HEK293T (cell line): ENCODE results near the gene CAT.

Source experiments
- CTCF ChIA-PET: fragments of 350-600 bp; formaldehyde crosslinking; extraction: SDS; loops from one replicate; lab custom pipeline; 2021; ENCODE audit warnings: antibody characterized with exemption, inconsistent platforms; lab: Yijun Ruan, JAX
- POLR2A ChIA-PET: fragments of 350-600 bp; formaldehyde crosslinking; extraction: SDS; loops from one replicate; lab custom pipeline; 2020; ENCODE audit warnings: antibody characterized with exemption, inconsistent platforms; lab: Yijun Ruan, JAX
- DNase-seq: peaks from one replicate; pipeline ENCODE4 v3.0.0; 2012; ENCODE audit warnings: mixed read lengths; ENCODE audit errors: extremely low spot score
- ARNT ChIP-seq: fragments of 450-650 bp; IDR thresholded peaks from 2 replicates; pipeline ENCODE4 v1.6.1; 2017; ENCODE audit warnings: mild to moderate bottlenecking
- BHLHE40 ChIP-seq: fragments of 450-650 bp; IDR thresholded peaks from 2 replicates; pipeline ENCODE4 v1.6.1; 2016; ENCODE audit warnings: mild to moderate bottlenecking, moderate library complexity, borderline replicate concordance
- CTBP1 ChIP-seq: fragments of 450-650 bp; IDR thresholded peaks from 2 replicates; pipeline ENCODE4 v1.6.1; 2016; ENCODE audit warnings: borderline replicate concordance
- ELF4 ChIP-seq: fragments of 450-650 bp; IDR thresholded peaks from 2 replicates; pipeline ENCODE4 v1.6.1; 2017; ENCODE audit warnings: antibody characterized with exemption
- FOXA1 ChIP-seq: fragments of 450-650 bp; IDR thresholded peaks from 2 replicates; pipeline ENCODE4 v1.6.1; 2016; ENCODE audit warnings: mild to moderate bottlenecking
- FOXK2 ChIP-seq: fragments of 450-650 bp; IDR thresholded peaks from 2 replicates; pipeline ENCODE4 v1.6.1; 2016; ENCODE audit warnings: mild to moderate bottlenecking
- FOXM1 ChIP-seq: fragments of 450-650 bp; IDR thresholded peaks from 2 replicates; pipeline ENCODE4 v1.6.1; 2017; ENCODE audit warnings: mild to moderate bottlenecking, borderline replicate concordance
- HDGF ChIP-seq: fragments of 450-650 bp; IDR thresholded peaks from 2 replicates; pipeline ENCODE4 v1.6.1; 2017; ENCODE audit warnings: antibody characterized with exemption, borderline replicate concordance
- L3MBTL2 ChIP-seq: fragments of 450-650 bp; conservative IDR thresholded peaks from 2 replicates; pipeline ENCODE4 v1.6.1; 2016; ENCODE audit warnings: mild to moderate bottlenecking
- LEF1 ChIP-seq: fragments of 450-650 bp; IDR thresholded peaks from 2 replicates; pipeline ENCODE4 v1.6.1; 2017; ENCODE audit warnings: mild to moderate bottlenecking, borderline replicate concordance
- NFRKB ChIP-seq: fragments of 450-650 bp; IDR thresholded peaks from 2 replicates; pipeline ENCODE4 v1.6.1; 2016; ENCODE audit warnings: mild to moderate bottlenecking, moderate library complexity
- SP1 ChIP-seq: fragments of 450-650 bp; IDR thresholded peaks from 2 replicates; pipeline ENCODE4 v1.6.1; 2017
- SUZ12 ChIP-seq: fragments of 450-650 bp; IDR thresholded peaks from 2 replicates; pipeline ENCODE4 v1.6.1; 2016; ENCODE audit warnings: mild to moderate bottlenecking
- TARDBP ChIP-seq: fragments of 450-650 bp; IDR thresholded peaks from 2 replicates; pipeline ENCODE4 v1.6.1; 2016
- ZNF384 ChIP-seq: fragments of 450-650 bp; IDR thresholded peaks from 2 replicates; pipeline ENCODE4 v1.6.1; 2016
- TF ChIP-seq, protein P1 (sequence below): fragments of 450-650 bp; IDR thresholded peaks from 2 replicates; pipeline ENCODE4 v1.6.1; 2016

CAT gene

DNA sequence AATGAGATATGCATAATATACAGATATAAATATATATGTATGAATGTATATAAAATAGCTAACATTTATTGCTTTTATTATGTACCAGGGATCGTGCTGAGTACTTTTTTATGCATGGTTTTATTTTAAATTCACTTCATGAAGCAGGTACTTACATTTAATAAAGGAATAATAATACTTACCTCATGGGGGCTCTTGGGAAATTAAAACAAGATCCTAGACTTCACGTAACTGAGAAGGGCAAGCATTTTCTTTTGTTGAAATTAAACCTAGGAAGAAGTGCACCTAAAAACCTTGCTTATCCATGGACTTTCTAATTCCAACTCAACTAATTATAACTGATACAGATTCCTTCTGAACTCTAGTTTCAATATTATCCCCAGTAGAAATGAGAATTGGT is 40.9 kb upstream of the CAT start:
- no peak for DNase-seq
- CTCF ChIA-PET: no interaction called here
- TF ChIP-seq ELF4 (no peak), BHLHE40 (no peak), L3MBTL2 (no peak)
- POLR2A ChIA-PET: no interaction called here

GRCh38 chr11:34403431-34403830 is 35.3 kb upstream of the CAT start:
- ChIA-PET POLR2A (no interaction called here), CTCF (no interaction called here)
- DNase-seq: no peak
- TF ChIP-seq TARDBP: no peak
- no peak for TF ChIP-seq FOXM1
- TF ChIP-seq, protein P1, sequence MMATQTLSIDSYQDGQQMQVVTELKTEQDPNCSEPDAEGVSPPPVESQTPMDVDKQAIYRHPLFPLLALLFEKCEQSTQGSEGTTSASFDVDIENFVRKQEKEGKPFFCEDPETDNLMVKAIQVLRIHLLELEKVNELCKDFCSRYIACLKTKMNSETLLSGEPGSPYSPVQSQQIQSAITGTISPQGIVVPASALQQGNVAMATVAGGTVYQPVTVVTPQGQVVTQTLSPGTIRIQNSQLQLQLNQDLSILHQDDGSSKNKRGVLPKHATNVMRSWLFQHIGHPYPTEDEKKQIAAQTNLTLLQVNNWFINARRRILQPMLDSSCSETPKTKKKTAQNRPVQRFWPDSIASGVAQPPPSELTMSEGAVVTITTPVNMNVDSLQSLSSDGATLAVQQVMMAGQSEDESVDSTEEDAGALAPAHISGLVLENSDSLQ: no peak
- TF ChIP-seq ARNT: no peak
- no peak for TF ChIP-seq ZNF384
- no peak for TF ChIP-seq NFRKB
- no peak for TF ChIP-seq FOXA1
- TF ChIP-seq LEF1: no peak
- no peak for TF ChIP-seq SUZ12
- TF ChIP-seq L3MBTL2: no peak

GRCh38 chr11:34404280-34404679 is 34.5 kb upstream of the CAT start:
- ChIA-PET CTCF (no interaction called here), POLR2A (no interaction called here)
- TF ChIP-seq ARNT (no peak), TARDBP (no peak), SUZ12 (no peak), NFRKB (no peak), LEF1 (no peak), ZNF384 (no peak), BHLHE40 (no peak), FOXA1 (no peak), FOXK2 (no peak), SP1 (no peak)
- no peak for DNase-seq

- ChIA-PET CTCF (no interaction called here), POLR2A (no interaction called here)
- DNase-seq: no peak
- TF ChIP-seq ELF4: no peak
- no peak for TF ChIP-seq SUZ12
- no peak for TF ChIP-seq NFRKB
Observed at GRCh38 chr11:34405079-34405858, 33.5 kb upstream of the CAT start.

DNA sequence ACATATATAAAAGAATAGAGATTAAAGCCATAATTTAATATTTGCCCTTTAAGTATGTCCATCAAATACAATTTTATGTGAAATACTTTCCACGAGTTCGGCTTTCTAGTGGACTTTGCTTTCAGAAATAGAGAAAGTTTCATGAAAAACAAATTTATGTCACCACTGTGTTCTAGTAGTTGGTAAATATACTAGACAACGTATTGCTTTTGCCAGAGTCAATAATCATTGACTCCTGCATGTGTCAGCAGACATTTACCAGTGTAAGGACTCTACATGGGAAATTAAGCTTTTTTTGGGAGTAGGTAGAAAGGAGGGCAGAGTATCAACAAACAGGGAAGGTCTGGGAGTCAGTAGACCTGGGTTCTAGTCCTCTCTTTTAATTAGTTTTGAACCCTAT is 32.3 kb upstream of the CAT start:
- POLR2A ChIA-PET: no interaction called here
- DNase-seq: no peak
- TF ChIP-seq FOXM1 (no peak), TARDBP (no peak), BHLHE40 (no peak), SP1 (no peak), CTBP1 (no peak), ARNT (no peak), ELF4 (no peak), ZNF384 (no peak), LEF1 (no peak)
- TF ChIP-seq, protein P1: no peak
- CTCF ChIA-PET: no interaction called here

GRCh38 chr11:34407121-34407813 is 31.5 kb upstream of the CAT start:
- ChIA-PET CTCF (no interaction called here), POLR2A (no interaction called here)
- TF ChIP-seq CTBP1 (no peak), BHLHE40 (no peak), FOXM1 (no peak), ARNT (no peak), NFRKB (no peak), ZNF384 (no peak), SUZ12 (no peak), HDGF (no peak), ELF4 (no peak), FOXK2 (no peak), TARDBP (no peak)
- TF ChIP-seq, protein P1: no peak
- DNase-seq: no peak
